Fibroblast of villous mesenchyme (primary cell): ENCODE data around the gene CYB5R3. TPM values are rescaled to one million over a fixed set of nuclear protein-coding genes. Genes with fewer than 3 reads are reported as not detected.
A peak's percentile ranks its signal among the peaks of the same experiment; 100 is the strongest.
"Not testable (repeated sequence)": the region's sequence is repeated elsewhere in the genome, so short reads cannot be mapped to it uniquely, and the experiment has no call there.

ENCODE experiments used
- DNase-seq: peaks from one replicate; pipeline ENCODE4 v3.0.0-alpha.2; 2010; ENCODE audit warnings: low read depth
- H3K4me3 ChIP-seq: 2 replicates; pipeline ENCODE4 v1.5.1; 2011; ENCODE audit warnings: low read depth, mild to moderate bottlenecking, low read length
- CTCF ChIP-seq: IDR thresholded peaks from 2 replicates; pipeline ENCODE4 v1.5.1; 2012; ENCODE audit warnings: low read depth, mild to moderate bottlenecking, low read length; ENCODE audit not compliant: insufficient read depth
- total RNA-seq: library from RNA; depleted of rRNA; stranded (reverse); fragments of >200 nt; gene quantifications from 2 replicates; pipeline ENCODE4 v1.2.3, GENCODE V29; 2012

CYB5R3 gene
- total RNA-seq, 1 donor: 57.9 TPM

- DNase-seq: no peak
- no peak overlapping the region for H3K4me3 ChIP-seq
- no peak for TF ChIP-seq CTCF
These were observed 24.8 kb upstream of the CYB5R3 start for GRCh38 chr22:42673898-42674401.

GRCh38 chr22:42673071-42673470 is 23.9 kb upstream of the CYB5R3 start:
- DNase-seq, H3K4me3 ChIP-seq: not testable (repeated sequence)

GRCh38 chr22:42670921-42671709 is 21.9 kb upstream of the CYB5R3 start:
- peak; percentile 79 for DNase-seq
- H3K4me3 ChIP-seq: no peak overlapping the region
- no peak for TF ChIP-seq CTCF

GRCh38 chr22:42670046-42670445 is 20.9 kb upstream of the CYB5R3 start:
- DNase-seq: no peak
- no peak for TF ChIP-seq CTCF
- H3K4me3 ChIP-seq: no peak overlapping the region

GRCh38 chr22:42666393-42666792 is 17.2 kb upstream of the CYB5R3 start:
- not testable (repeated sequence) for DNase-seq, H3K4me3 ChIP-seq

GRCh38 chr22:42664976-42665831 is 16.0 kb upstream of the CYB5R3 start:
- DNase-seq: no peak
- H3K4me3 ChIP-seq: no peak overlapping the region
- no peak for TF ChIP-seq CTCF

- peak; percentile 85 for TF ChIP-seq CTCF
- peak; percentile 71 for DNase-seq
- H3K4me3 ChIP-seq: peak overlapping the region; percentile 66
These were observed 13.0 kb upstream of the CYB5R3 start for GRCh38 chr22:42661985-42662831.
